Putamen (tissue), 1 donor: ENCODE measurements around the gene EIF4E1B.
A peak's percentile ranks its signal among the peaks of the same experiment; 100 is the strongest.

Source experiments
- DNase-seq: peaks from one replicate; pipeline ENCODE4 v3.0.0-alpha.2; 2016; ENCODE audit warnings: low spot score

Gene EIF4E1B

GRCh38 chr5:176606032-176606431, 24.4 kb upstream of the EIF4E1B start:
- no peak for DNase-seq

GRCh38 chr5:176606875-176607274, 23.6 kb upstream of the EIF4E1B start:
- no peak for DNase-seq

- no peak for DNase-seq
Measured at GRCh38 chr5:176608142-176608705, 22.3 kb upstream of the EIF4E1B start.

GRCh38 chr5:176608937-176609723, 21.3 kb upstream of the EIF4E1B start:
- no peak for DNase-seq

GRCh38 chr5:176609724-176610434, 20.6 kb upstream of the EIF4E1B start, which contains the start of gene GPRIN1:
GPRIN1 (minus strand) TSS chr5:176610156; CDS start chr5:176599834, 10,322 bp downstream.
- peak; percentile 59 for DNase-seq

- DNase-seq = no peak
Measured at GRCh38 chr5:176610435-176610773, 20.1 kb upstream of the EIF4E1B start.

GRCh38 chr5:176611435-176611834, 19.0 kb upstream of the EIF4E1B start:
- DNase-seq = no peak

GRCh38 chr5:176612008-176612407, 18.5 kb upstream of the EIF4E1B start:
- DNase-seq = no peak

GRCh38 chr5:176612855-176613254, 17.6 kb upstream of the EIF4E1B start:
- no peak for DNase-seq

GRCh38 chr5:176614805-176615478, 15.5 kb upstream of the EIF4E1B start:
- no peak for DNase-seq

- no peak for DNase-seq
Measured at GRCh38 chr5:176616511-176616910, 14.0 kb upstream of the EIF4E1B start.

GRCh38 chr5:176618783-176619182, 11.7 kb upstream of the EIF4E1B start:
- DNase-seq = no peak

- peak; percentile 75 for DNase-seq
Measured at GRCh38 chr5:176619203-176619568, 11.3 kb upstream of the EIF4E1B start.

GRCh38 chr5:176619569-176620332, 10.7 kb upstream of the EIF4E1B start:
- no peak for DNase-seq

- DNase-seq = no peak
Measured at GRCh38 chr5:176620333-176620981, 10.0 kb upstream of the EIF4E1B start.

- DNase-seq = no peak
Measured at GRCh38 chr5:176621661-176622079, 8.8 kb upstream of the EIF4E1B start.

GRCh38 chr5:176624142-176624541, 6.3 kb upstream of the EIF4E1B start:
- no peak for DNase-seq

- DNase-seq = no peak
Measured at GRCh38 chr5:176624938-176625337, 5.5 kb upstream of the EIF4E1B start.

- DNase-seq = no peak
Measured at GRCh38 chr5:176625512-176625911, 5.0 kb upstream of the EIF4E1B start.

GRCh38 chr5:176625966-176626875, 4.3 kb upstream of the EIF4E1B start:
- no peak for DNase-seq
